HCT116 (cell line): Measurements from ENCODE around the gene PDLIM7. TPM values are rescaled to one million over a fixed set of nuclear protein-coding genes. Genes with fewer than 3 reads are reported as not detected.

ENCODE experiments used
- ATAC-seq: fragments of 200-7000 bp; cut with Tn5 transposase; 2 replicates; pipeline ENCODE4 v1.9.1; 2020; ENCODE audit warnings: mild to moderate bottlenecking, moderate library complexity
- BruUV-seq: library from RNA; stranded (reverse); fragments of 400-500 nt; replicated peaks from 2 replicates; lab custom pipeline; 2021; lab: Mats Ljungman, UMichigan
- CTCF ChIA-PET: fragments of 300-600 bp; sonication (Branson Sonifier 250); formaldehyde crosslinking; loops from one replicate; lab custom pipeline; 2021; ENCODE audit warnings: antibody characterized with exemption; lab: Charles Lee
- POLR2A ChIA-PET: fragments of 300-600, 350-600 bp; sonication (Branson Sonifier 250); formaldehyde crosslinking; loops from one replicate; lab custom pipeline; 2021; ENCODE audit warnings: antibody characterized with exemption; lab: Charles Lee
- RAD21 ChIA-PET, 2 experiments: fragments of 300-600 bp; sonication (Branson Sonifier 250); formaldehyde crosslinking; loops; one replicate each; lab custom pipeline; 2023; ENCODE audit warnings: low total read pairs in 2 of 2; ENCODE audit not compliant: uncharacterized antibody in 2 of 2, unreplicated experiment in 2 of 2, low non-redundant PET in 1 of 2; lab: Charles Lee
- DNase-seq: peaks from one replicate; pipeline ENCODE4 v3.0.0-alpha.2; 2010; ENCODE audit warnings: low read depth, low spot score
- H2AFZ ChIP-seq: fragments of 200-600 bp; shearing (Covaris generic), sonication (generic); 2 replicates; pipeline ENCODE4 v1.6.1; 2017; ENCODE audit warnings: low read depth, mixed run types, mixed read lengths, antibody characterized with exemption, low read length; ENCODE audit not compliant: poor library complexity, severe bottlenecking
- H3K27ac ChIP-seq: 2 replicates; pipeline ENCODE4 v1.5.1; 2012; ENCODE audit warnings: low read depth, low read length
- H3K27me3 ChIP-seq: fragments of 200-600 bp; sonication (generic); 2 replicates; pipeline ENCODE4 v1.6.1; 2016; ENCODE audit warnings: mixed run types, low read length, mixed read lengths; ENCODE audit not compliant: insufficient read depth
- H3K36me3 ChIP-seq, 2 experiments: fragments of 200-500 bp in 1 of 2; fragments of 200-600 bp in 1 of 2; sonication (Bioruptor generic) in 1 of 2; sonication (generic) in 1 of 2; 2 replicates each; pipeline versions ENCODE4 v1.5.1 to v1.6.1; 2014 to 2016; ENCODE audit warnings: low read length in 2 of 2, inconsistent platforms in 1 of 2, mixed read lengths in 1 of 2, mixed run types in 1 of 2; ENCODE audit not compliant: insufficient read depth in 2 of 2, control insufficient read depth in 1 of 2
- H3K4me1 ChIP-seq, 2 experiments: fragments of 200-600 bp in 1 of 2; sonication (generic) in 1 of 2; 2 replicates each; pipeline versions ENCODE4 v1.5.1 to v1.6.1; 2012 to 2017; ENCODE audit warnings: low read length in 2 of 2, inconsistent platforms in 1 of 2, mild to moderate bottlenecking in 1 of 2, mixed read lengths in 1 of 2, mixed run types in 1 of 2, moderate library complexity in 1 of 2; ENCODE audit not compliant: insufficient read depth in 2 of 2, control insufficient read depth in 1 of 2
- H3K4me2 ChIP-seq: fragments of 200-600 bp; sonication (generic); 2 replicates; pipeline ENCODE4 v1.6.1; 2017; ENCODE audit warnings: mixed run types, low read length, mixed read lengths
- H3K4me3 ChIP-seq, 2 experiments: fragments of 200-600 bp in 1 of 2; sonication (generic) in 1 of 2; replicated peaks in 1 of 2; 2 replicates each; pipeline ENCODE4 v1.5.1; 2011 to 2016; ENCODE audit warnings: low read length in 2 of 2, control low read depth in 1 of 2, low read depth in 1 of 2, mild to moderate bottlenecking in 1 of 2, mixed read lengths in 1 of 2, mixed run types in 1 of 2
- H3K79me2 ChIP-seq: fragments of 200-600 bp; sonication (generic); 2 replicates; pipeline ENCODE4 v1.6.1; 2017; ENCODE audit warnings: mild to moderate bottlenecking, mixed run types, low read length, moderate library complexity, mixed read lengths; ENCODE audit not compliant: insufficient read depth
- H3K9ac ChIP-seq: fragments of 200-600 bp; sonication (generic); 2 replicates; pipeline ENCODE4 v1.6.1; 2016; ENCODE audit warnings: low read length, mixed read lengths
- H3K9me2 ChIP-seq: fragments of 200-600 bp; sonication (generic), shearing (Covaris generic); 2 replicates; pipeline ENCODE4 v1.6.1; 2017; ENCODE audit warnings: mixed run types, mild to moderate bottlenecking, moderate library complexity; ENCODE audit not compliant: insufficient read depth
- H3K9me3 ChIP-seq, 2 experiments: fragments of 200-500 bp in 1 of 2; fragments of 200-600 bp in 1 of 2; sonication (Bioruptor generic) in 1 of 2; sonication (generic) in 1 of 2; 2 replicates each; pipeline ENCODE4 v1.6.1; 2014 to 2017; ENCODE audit warnings: low read length in 2 of 2, mixed read lengths in 2 of 2, inconsistent platforms in 1 of 2, low read depth in 1 of 2, mild to moderate bottlenecking in 1 of 2, mixed run types in 1 of 2, moderate library complexity in 1 of 2; ENCODE audit not compliant: control insufficient read depth in 1 of 2, insufficient read depth in 1 of 2
- H4K20me1 ChIP-seq: fragments of 200-600 bp; sonication (generic), shearing (Covaris generic); 2 replicates; pipeline ENCODE4 v1.6.1; 2017; ENCODE audit warnings: mixed run types, mild to moderate bottlenecking, moderate library complexity; ENCODE audit not compliant: insufficient read depth
- ATF3 ChIP-seq: IDR thresholded peaks from 2 replicates; pipeline ENCODE4 v1.6.1; 2012
- CBX3 ChIP-seq: IDR thresholded peaks from 2 replicates; pipeline ENCODE4 v1.6.1; 2012; ENCODE audit warnings: low read depth
- CEBPB ChIP-seq: IDR thresholded peaks from 2 replicates; pipeline ENCODE4 v1.6.1; 2012; ENCODE audit warnings: low read depth
- EGR1 ChIP-seq: IDR thresholded peaks from 2 replicates; pipeline ENCODE4 v1.6.1; 2012; ENCODE audit warnings: low read depth
- EZH2phosphoT487 ChIP-seq: fragments of 200-600 bp; IDR thresholded peaks from 2 replicates; pipeline ENCODE4 v1.6.1; 2018; ENCODE audit warnings: antibody characterized with exemption, borderline replicate concordance
- JUND ChIP-seq: IDR thresholded peaks from 2 replicates; pipeline ENCODE4 v1.6.1; 2012
- MAX ChIP-seq: IDR thresholded peaks from 2 replicates; pipeline ENCODE4 v1.6.1; 2012
- POLR2A ChIP-seq: IDR thresholded peaks from 2 replicates; pipeline ENCODE4 v1.7.0; 2011; ENCODE audit warnings: borderline replicate concordance; ENCODE audit not compliant: insufficient read depth, insufficient read length; ENCODE audit errors: extremely low read depth
- SIN3A ChIP-seq: IDR thresholded peaks from 2 replicates; pipeline ENCODE4 v1.6.1; 2012; ENCODE audit warnings: low read depth
- SP1 ChIP-seq: IDR thresholded peaks from 2 replicates; pipeline ENCODE4 v1.6.1; 2012; ENCODE audit warnings: low read depth
- SRF ChIP-seq: IDR thresholded peaks from 2 replicates; pipeline ENCODE4 v1.6.1; 2012; ENCODE audit warnings: low read depth
- TCF7L2 ChIP-seq: IDR thresholded peaks from 2 replicates; pipeline ENCODE4 v1.7.0; 2011; ENCODE audit warnings: borderline replicate concordance, inconsistent platforms; ENCODE audit not compliant: insufficient read depth, insufficient read length; ENCODE audit errors: extremely low read depth
- ZBTB33 ChIP-seq: IDR thresholded peaks from 2 replicates; pipeline ENCODE4 v1.6.1; 2011; ENCODE audit warnings: mild to moderate bottlenecking, low read length, moderate library complexity; ENCODE audit not compliant: insufficient replicate concordance; ENCODE audit errors: extremely low read depth
- ZFX ChIP-seq: fragments of 450-650 bp; IDR thresholded peaks from 2 replicates; pipeline ENCODE4 v1.6.1; 2017
- ZNF274 ChIP-seq: fragments of 200-500 bp; sonication (Bioruptor generic); IDR thresholded peaks from 2 replicates; pipeline ENCODE4 v1.6.1; 2014; ENCODE audit warnings: mild to moderate bottlenecking, low read depth, low read length, inconsistent platforms
- intact Hi-C: fragments of 100-400 bp; cut with micrococcal nuclease; formaldehyde crosslinking; loops from 2 replicates; pipeline ENCODE4 v1.10.0; 2022
- total RNA-seq: library from RNA; stranded (reverse); gene quantifications from one replicate; pipeline ENCODE4 v1.2.1, GENCODE V29; 2021; ENCODE audit not compliant: unreplicated experiment

PDLIM7 gene
- total RNA-seq, 1 experiment from 2014 or later: 153 TPM

GRCh38 chr5:177472460-177473442 lies 24.7 kb downstream of the PDLIM7 start:
- no TSS peak for BruUV-seq
- no peaks in the 10 kb centered on the region for H3K9me2 ChIP-seq
- no peak overlapping the region for H2AFZ ChIP-seq
- CTCF ChIA-PET: interaction anchor here (1.2 to 1.9 kb wide), 3 partner anchors 18 to 163 kb away, joined by 3 to 6 read pairs (median 3); no protein-coding TSS in a partner anchor
- intact Hi-C loops: no loop called here
- peak overlapping the region; percentile 84 for H3K27ac ChIP-seq
- RAD21 ChIA-PET: no interaction called here
- no peaks in the 10 kb centered on the region for H3K27me3 ChIP-seq
- TF ChIP-seq SP1 (no peak), ZFX (peak; percentile 58; the same call in 1 of the 2 replicates)
- POLR2A ChIA-PET: interaction anchor here (0.6 to 2.6 kb wide), 7 partner anchors 9 to 69 kb away, joined by 3 to 8 read pairs (median 3); no protein-coding TSS in a partner anchor
- no peak for DNase-seq
- H3K79me2 ChIP-seq: peaks cover 39% of the 10 kb centered on the region
- peak; percentile 53 for ATAC-seq
- peaks cover 8 to 55% of the 10 kb centered on the region in 2 experiments; a peak in 3 of 4 replicates for H3K4me1 ChIP-seq
- H3K4me3 ChIP-seq: peak overlapping the region; percentile 85 to 92
- peak overlapping the region; percentile 97 for H3K4me2 ChIP-seq
- no peaks in the 10 kb centered on the region for H4K20me1 ChIP-seq
- H3K36me3 ChIP-seq: peaks cover 7 to 11% of the 10 kb centered on the region in 2 experiments; a peak in 3 of 4 replicates
- peak overlapping the region; percentile 89 for H3K9ac ChIP-seq
- no peaks in the 10 kb centered on the region for H3K9me3 ChIP-seq

GRCh38 chr5:177471610-177472356 lies 25.6 kb downstream of the PDLIM7 start:
- H3K9ac ChIP-seq: peak overlapping the region; percentile 89
- H2AFZ ChIP-seq: no peak overlapping the region
- BruUV-seq: no TSS peak
- peaks cover 8 to 53% of the 10 kb centered on the region in 2 experiments; a peak in 3 of 4 replicates for H3K4me1 ChIP-seq
- ATAC-seq (no peak), DNase-seq (no peak)
- peak overlapping the region; percentile 84 for H3K27ac ChIP-seq
- no peaks in the 10 kb centered on the region for H3K27me3 ChIP-seq
- H3K4me2 ChIP-seq: peak overlapping the region; percentile 97
- ChIA-PET CTCF (interaction anchor here (1.2 to 1.9 kb wide), 2 partner anchors 17 to 23 kb away, joined by 3 to 6 read pairs; no protein-coding TSS in a partner anchor), POLR2A (interaction anchor here (0.7 to 2.6 kb wide), 5 partner anchors 10 to 44 kb away, joined by 3 to 8 read pairs (median 4); no protein-coding TSS in a partner anchor), RAD21 (no interaction called here)
- intact Hi-C loops: no loop called here
- peaks cover 12 to 15% of the 10 kb centered on the region in 2 experiments; a peak in 3 of 4 replicates for H3K36me3 ChIP-seq
- peaks cover 39% of the 10 kb centered on the region for H3K79me2 ChIP-seq
- no peaks in the 10 kb centered on the region for H3K9me2 ChIP-seq
- peak overlapping the region; percentile 85 to 92 for H3K4me3 ChIP-seq
- H3K9me3 ChIP-seq: no peaks in the 10 kb centered on the region
- H4K20me1 ChIP-seq: no peaks in the 10 kb centered on the region
- no peak for TF ChIP-seq POLR2A
- no peak for TF ChIP-seq CEBPB
- no peak for TF ChIP-seq ZFX
- no peak for TF ChIP-seq EGR1
- TF ChIP-seq SIN3A: no peak
- no peak for TF ChIP-seq ZBTB33
- no peak for TF ChIP-seq CBX3
- no peak for TF ChIP-seq ATF3
- TF ChIP-seq SP1: no peak
- TF ChIP-seq TCF7L2: no peak
- TF ChIP-seq ZNF274: no peak
- no peak for TF ChIP-seq EZH2phosphoT487
- no peak for TF ChIP-seq JUND
- TF ChIP-seq MAX: no peak
- TF ChIP-seq SRF: no peak
